GM12878 (cell line): Measurements from ENCODE around the gene HSD17B11. TPM values are rescaled to one million over a fixed set of nuclear protein-coding genes. Genes with fewer than 3 reads are reported as not detected.

Source experiments
- ATF7 ChIP-seq: fragments of 450-650 bp; IDR thresholded peaks from 2 replicates; pipeline ENCODE4 v1.6.1; 2016; ENCODE audit warnings: low read depth, mild to moderate bottlenecking
- BCL3 ChIP-seq: IDR thresholded peaks from 2 replicates; pipeline ENCODE4 v1.6.1; 2011; ENCODE audit warnings: borderline replicate concordance, low read depth, mild to moderate bottlenecking, moderate library complexity, low read length; ENCODE audit not compliant: insufficient read depth, poor library complexity, severe bottlenecking
- CHD1 ChIP-seq: IDR thresholded peaks from 2 replicates; pipeline ENCODE4 v1.6.1; 2012; ENCODE audit warnings: low read depth, low read length, improper control_type of control experiment
- E2F4 ChIP-seq: IDR thresholded peaks from 2 replicates; pipeline ENCODE4 v1.6.1; 2012; ENCODE audit warnings: low read depth, low read length, improper control_type of control experiment
- EP300 ChIP-seq, 2 experiments: fragments of 150-350 bp in 1 of 2; IDR thresholded peaks; 2 replicates each; pipeline ENCODE4 v1.6.1; 2011 to 2012; ENCODE audit warnings: low read depth in 2 of 2, low read length in 2 of 2, borderline replicate concordance in 1 of 2, improper control_type of control experiment in 1 of 2, inconsistent platforms in 1 of 2; ENCODE audit not compliant: control insufficient read depth in 1 of 2
- EZH2 ChIP-seq: IDR thresholded peaks from 2 replicates; pipeline ENCODE4 v1.6.1; 2012; ENCODE audit warnings: low read depth, mild to moderate bottlenecking, control low read depth, inconsistent platforms, low read length, borderline replicate concordance; ENCODE audit not compliant: control insufficient read depth
- FOXK2 ChIP-seq: fragments of 450-650 bp; IDR thresholded peaks from 2 replicates; pipeline ENCODE4 v1.6.1; 2017; ENCODE audit warnings: mild to moderate bottlenecking, moderate library complexity
- FOXM1 ChIP-seq: IDR thresholded peaks from 2 replicates; pipeline ENCODE4 v1.6.1; 2012; ENCODE audit warnings: low read depth, mild to moderate bottlenecking, inconsistent platforms, low read length, moderate library complexity
- IKZF2 ChIP-seq, 2 experiments: fragments of 450-650 bp; IDR thresholded peaks; 2 replicates each; pipeline ENCODE4 v1.6.1; 2017; ENCODE audit warnings: mild to moderate bottlenecking in 2 of 2, moderate library complexity in 2 of 2
- IRF4 ChIP-seq: IDR thresholded peaks from 2 replicates; pipeline ENCODE4 v1.6.1; 2011; ENCODE audit warnings: low read depth, low read length
- JUNB ChIP-seq: IDR thresholded peaks from 2 replicates; pipeline ENCODE4 v1.6.1; 2016; ENCODE audit warnings: antibody characterized with exemption, mild to moderate bottlenecking
- MAX ChIP-seq: IDR thresholded peaks from 2 replicates; pipeline ENCODE4 v1.6.1; 2012; ENCODE audit warnings: low read depth, low read length, improper control_type of control experiment
- MTA3 ChIP-seq: IDR thresholded peaks from 2 replicates; pipeline ENCODE4 v1.6.1; 2012; ENCODE audit warnings: low read length, inconsistent platforms, borderline replicate concordance
- NBN ChIP-seq: fragments of 450-650 bp; IDR thresholded peaks from 2 replicates; pipeline ENCODE4 v1.6.1; 2016
- NFIC ChIP-seq: IDR thresholded peaks from 2 replicates; pipeline ENCODE4 v1.6.1; 2012; ENCODE audit warnings: low read depth, mild to moderate bottlenecking, inconsistent platforms, low read length, moderate library complexity
- NR2C2 ChIP-seq: IDR thresholded peaks from 2 replicates; pipeline ENCODE4 v1.6.1; 2011; ENCODE audit warnings: borderline replicate concordance, low read depth; ENCODE audit not compliant: control insufficient read depth, insufficient read length
- PAX8 ChIP-seq: fragments of 450-650 bp; IDR thresholded peaks from 2 replicates; pipeline ENCODE4 v1.6.1; 2017; ENCODE audit warnings: mild to moderate bottlenecking, moderate library complexity
- PBX3 ChIP-seq: IDR thresholded peaks from 2 replicates; pipeline ENCODE4 v1.6.1; 2011; ENCODE audit warnings: mild to moderate bottlenecking, low read depth, low read length, moderate library complexity; ENCODE audit not compliant: insufficient replicate concordance
- POLR2AphosphoS5 ChIP-seq: IDR thresholded peaks from 2 replicates; pipeline ENCODE4 v1.6.1; 2011; ENCODE audit warnings: mild to moderate bottlenecking, low read length, inconsistent platforms
- SP1 ChIP-seq: IDR thresholded peaks from one replicate; pipeline ENCODE4 v1.6.1; 2011; ENCODE audit warnings: low read depth, low read length
- SUZ12 ChIP-seq: fragments of 200-600 bp; sonication (generic); IDR thresholded peaks from one replicate; pipeline ENCODE4 v1.6.1; 2018; ENCODE audit warnings: antibody characterized with exemption, mild to moderate bottlenecking; ENCODE audit not compliant: unreplicated experiment
- ZNF24 ChIP-seq: fragments of 450-650 bp; IDR thresholded peaks from 2 replicates; pipeline ENCODE4 v1.6.1; 2017; ENCODE audit warnings: antibody characterized with exemption, mild to moderate bottlenecking
- ZNF687 ChIP-seq: fragments of 450-650 bp; IDR thresholded peaks from 2 replicates; pipeline ENCODE4 v1.6.1; 2017; ENCODE audit warnings: mild to moderate bottlenecking, moderate library complexity
- polyA plus RNA-seq, 11 experiments: library from polyadenylated mRNA; depleted of rRNA in 4 of 11; unstranded in 6 of 11; stranded (reverse) in 5 of 11; fragments of >200 nt; fragmentation: Nextera tagmentation in 4 of 11; fragmentation: Illumina TruSeq in 1 of 11; extraction: Ambion mirVana in 4 of 11; extraction: Trizol in 1 of 11; gene quantifications; 1 replicate in 1 of 11; 2 replicates in 10 of 11; pipeline versions ENCODE4 v1.2.1 to v1.2.3, GENCODE V29; 2011 to 2016; ENCODE audit warnings: inconsistent platforms in 2 of 11, missing spikeins in 2 of 11, low read depth in 1 of 11
- total RNA-seq, 4 experiments: library from RNA; depleted of rRNA in 3 of 4; stranded (reverse); fragments of >200 nt in 3 of 4; fragmentation: Illumina TruSeq in 1 of 4; extraction: Trizol in 1 of 4; gene quantifications; 2 replicates each; pipeline versions ENCODE4 v1.2.1 to v1.2.3, GENCODE V29; 2013 to 2021

The HSD17B11 gene
- total and polyA plus RNA-seq, 10 of the 15 experiments (the other 5 are each of a cell fraction or from before 2014, with no cell fraction given) = 10.3 to 29.5 (median 17.7) TPM

GRCh38 chr4:87390891-87391575 lies at the start of gene HSD17B11 (continued):
- TF ChIP-seq ZNF687 (peak; percentile 81), E2F4 (no peak), POLR2AphosphoS5 (peak; percentile 91), FOXM1 (no peak), EP300 (IDR thresholded peaks at IDR 0.05; ENCODE audit: borderline replicate concordance in 1 of 2, control insufficient read depth in 1 of 2, low read depth in 2 of 2, low read length in 2 of 2) (no peak), IKZF2 (IDR thresholded peaks at IDR 0.05) (peak; percentile 76 to 84; a peak in 3 of 4 replicates), ZNF24 (no peak), CHD1 (no peak), BCL3 (no peak), MAX (peak; percentile 62; the same call in 1 of the 2 replicates), MTA3 (no peak), NR2C2 (no peak), IRF4 (no peak), NFIC (no peak), FOXK2 (no peak), SUZ12 (no peak), JUNB (no peak), ATF7 (no peak), PBX3 (no peak), NBN (peak; percentile 82; the same call in 1 of the 2 replicates), SP1 (peak; percentile 10), PAX8 (no peak), EZH2 (no peak)
